ENCODE measurements around the gene RAB8A. TPM values are rescaled to one million over a fixed set of nuclear protein-coding genes. Genes with fewer than 3 reads are reported as not detected.

RAB8A gene
- total and polyA plus RNA-seq, 2 of the 8 experiments (the other 6 are each of a cell fraction or from before 2014, with no cell fraction given), result 65.8 to 97.0 TPM

DNA sequence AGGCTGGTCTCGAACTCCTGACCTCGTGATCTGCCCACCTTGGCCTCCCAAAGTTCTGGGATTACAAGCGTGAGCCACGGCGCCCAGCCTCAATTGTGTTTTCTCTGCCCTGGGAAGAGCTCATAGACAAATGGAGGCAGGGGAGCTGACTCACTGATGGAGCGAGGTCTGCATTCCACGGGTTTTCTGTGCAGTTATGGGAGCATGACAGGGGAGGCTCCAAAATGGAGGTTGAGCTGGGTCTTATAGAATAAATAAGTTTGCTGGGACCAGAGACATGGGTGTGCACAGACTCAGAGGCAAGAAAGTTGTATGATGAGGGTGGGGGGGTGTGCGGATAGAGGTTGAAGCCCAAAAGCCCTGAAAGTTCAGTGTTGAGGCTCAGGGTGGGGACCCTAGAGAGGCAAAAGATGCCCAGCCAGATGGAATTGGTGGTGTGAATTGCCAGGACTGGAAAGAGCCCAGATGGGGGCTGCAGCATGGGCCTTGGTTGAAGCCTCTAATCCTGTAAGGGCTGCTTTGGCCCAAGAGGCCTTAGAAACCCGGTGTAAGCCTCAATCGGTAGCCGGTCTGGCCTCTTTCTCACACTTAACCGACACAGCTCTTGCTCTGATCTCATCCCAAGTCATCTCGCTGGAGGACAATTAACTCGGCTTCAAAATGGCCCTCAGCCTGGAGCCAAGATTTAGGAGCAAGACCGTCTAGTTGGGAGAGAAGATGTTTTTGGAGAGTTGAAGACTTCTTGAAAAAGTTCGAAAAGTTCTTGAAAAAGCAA, 33.5 kb upstream of the RAB8A start:
- Histone ChIP-seq H4K8ac (ENCODE audit: extremely low read depth, insufficient read depth, low read length) (peak overlapping the region; percentile 99), H3K14ac (ENCODE audit: insufficient read length) (no peak overlapping the region), H3K4me2 (ENCODE audit: insufficient read depth in 1 of 2, low read depth in 2 of 2, low read length in 2 of 2) (peak overlapping the region; percentile 76 to 79), H3K4ac (replicated peaks; ENCODE audit: insufficient read length, low read depth, low read length) (peak overlapping the region; percentile 19), H3K56ac (replicated peaks; ENCODE audit: insufficient read length, low read depth, low read length) (no peak overlapping the region), H3K79me1 (ENCODE audit: low read depth, low read length) (peaks cover 10% of the 10 kb centered on the region), H3K27ac (ENCODE audit: low read depth, low read length) (peak overlapping the region; percentile 81), H3K18ac (ENCODE audit: extremely low read depth, low read length) (peak overlapping the region; percentile 4; the same call in 1 of the 2 replicates), H2BK15ac (ENCODE audit: low read length) (no peak overlapping the region), H2BK5ac (ENCODE audit: low read depth, low read length) (peak overlapping the region; percentile 99; the same call in 1 of the 2 replicates), H2AK5ac (ENCODE audit: low read depth, low read length) (peak overlapping the region; percentile 85; the same call in 1 of the 2 replicates), H3K79me2 (ENCODE audit: control insufficient read depth in 1 of 2, insufficient read depth in 2 of 2, low read length in 2 of 2) (peaks cover 20 to 63% of the 10 kb centered on the region in 2 experiments), H3K23ac (ENCODE audit: insufficient read length) (no peak overlapping the region), H2BK20ac (ENCODE audit: low read length) (no peak overlapping the region), H3K4me3 (ENCODE audit: extremely low read depth in 1 of 4, insufficient read depth in 2 of 4, low read depth in 3 of 4, low read length in 4 of 4) (peak overlapping the region; percentile 33 to 99 (median 92); a peak in 7 of 8 replicates), H2BK12ac (ENCODE audit: low read depth, low read length) (peak overlapping the region; percentile 19; the same call in 1 of the 2 replicates), H3K4me1 (replicated peaks in 1 of 4; ENCODE audit: control insufficient read depth in 3 of 4, insufficient read depth in 4 of 4, low read length in 3 of 4) (peaks cover 0 to 8% (median 7%) of the 10 kb centered on the region in 4 experiments; a peak in 5 of 7 replicates), H4K91ac (replicated peaks; ENCODE audit: insufficient read length, low read length) (no peak overlapping the region), H2BK120ac (replicated peaks; ENCODE audit: low read depth, low read length) (no peak overlapping the region), H3K9ac (replicated peaks in 1 of 4; ENCODE audit: extremely low read depth in 1 of 4, low read depth in 3 of 4, low read length in 3 of 4) (peak overlapping the region; percentile 64 to 99 (median 72)), H3K27me3 (replicated peaks in 1 of 4; ENCODE audit: control insufficient read depth in 3 of 4, extremely low read depth in 1 of 4, insufficient read depth in 3 of 4, low read length in 3 of 4) (no peaks in the 10 kb centered on the region), H3K23me2 (ENCODE audit: low read depth, low read length) (no peaks in the 10 kb centered on the region; the same call in 1 of the 2 replicates), H3K36me3 (ENCODE audit: control insufficient read depth in 2 of 4, insufficient read depth in 4 of 4, low read length in 3 of 4) (peaks cover 10 to 20% (median 19%) of the 10 kb centered on the region in 4 experiments; a peak in 6 of 8 replicates), H3K9me3 (ENCODE audit: insufficient read depth in 2 of 2, low read depth in 1 of 2, low read length in 1 of 2) (no peaks in the 10 kb centered on the region), H4K20me1 (replicated peaks in 1 of 2; ENCODE audit: control insufficient read depth in 1 of 2, insufficient read depth in 2 of 2, low read length in 2 of 2) (peaks cover 1 to 4% of the 10 kb centered on the region in 2 experiments), H2AFZ (ENCODE audit: low read length) (no peak overlapping the region), H4K5ac (ENCODE audit: insufficient read length, low read depth, low read length) (no peak overlapping the region)
- CTCF ChIA-PET (ENCODE audit: partially characterized antibody), result interaction anchor here (0.6 to 9.6 kb wide), 6 partner anchors 9 to 589 kb away, joined by 3 to 107 read pairs (median 4); no protein-coding TSS in a partner anchor
- DNase-seq (ENCODE audit: low read depth in 1 of 2, low spot score in 2 of 2) (no peak), FAIRE-seq (no peak)
- 55% methylated on average over 16 of the region's 16 CpGs; no CpG with 5 or more reads in 1 of the 2 experiments for WGBS, 2 experiments (ENCODE audit: extremely low coverage in 1 of 2, insufficient coverage in 1 of 2, insufficient read length in 1 of 2, insufficient replicate concordance in 2 of 2, low coverage in 1 of 2, low lambda C conversion rate in 2 of 2, missing lambda C conversion rate in 1 of 2)
- POLR2A ChIA-PET (ENCODE audit: partially characterized antibody), result interaction anchor here (0.6 to 22.4 kb wide), 18 partner anchors 13 to 895 kb away, joined by 3 to 582 read pairs (median 4); partner anchors contain the start of genes HSH2D and RAB8A
- TF ChIP-seq SP4 (IDR thresholded peaks at IDR 0.05; ENCODE audit: low read length), result no peak
- TF ChIP-seq GTF2F1 (IDR thresholded peaks at IDR 0.05; ENCODE audit: borderline replicate concordance, low read depth, low read length), result no peak
- TF ChIP-seq PHF8 (conservative IDR thresholded peaks at IDR 0.05; ENCODE audit: low read depth, low read length), result no peak
- TF ChIP-seq FOSL1 (IDR thresholded peaks at IDR 0.05; ENCODE audit: insufficient read depth, low read depth, low read length), result no peak
- TF ChIP-seq, protein P1, sequence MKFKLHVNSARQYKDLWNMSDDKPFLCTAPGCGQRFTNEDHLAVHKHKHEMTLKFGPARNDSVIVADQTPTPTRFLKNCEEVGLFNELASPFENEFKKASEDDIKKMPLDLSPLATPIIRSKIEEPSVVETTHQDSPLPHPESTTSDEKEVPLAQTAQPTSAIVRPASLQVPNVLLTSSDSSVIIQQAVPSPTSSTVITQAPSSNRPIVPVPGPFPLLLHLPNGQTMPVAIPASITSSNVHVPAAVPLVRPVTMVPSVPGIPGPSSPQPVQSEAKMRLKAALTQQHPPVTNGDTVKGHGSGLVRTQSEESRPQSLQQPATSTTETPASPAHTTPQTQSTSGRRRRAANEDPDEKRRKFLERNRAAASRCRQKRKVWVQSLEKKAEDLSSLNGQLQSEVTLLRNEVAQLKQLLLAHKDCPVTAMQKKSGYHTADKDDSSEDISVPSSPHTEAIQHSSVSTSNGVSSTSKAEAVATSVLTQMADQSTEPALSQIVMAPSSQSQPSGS (IDR thresholded peaks at IDR 0.05; ENCODE audit: low read length), result peak; percentile 5; the same call in 1 of the 2 replicates
- TF ChIP-seq SP1 (IDR thresholded peaks at IDR 0.05; ENCODE audit: low read depth, low read length), result no peak
- no peak for TF ChIP-seq BCL11A (IDR thresholded peaks at IDR 0.05; ENCODE audit: low read depth in 2 of 2, low read length in 2 of 2)
- peak; percentile 34 to 89; a peak in 2 of 3 replicates for TF ChIP-seq POLR2A (IDR thresholded peaks at IDR 0.05; ENCODE audit: control extremely low read depth in 1 of 2, low read depth in 2 of 2, low read length in 2 of 2)
- no peak for TF ChIP-seq SUZ12 (IDR thresholded peaks at IDR 0.05; ENCODE audit: low read length)
- peak; percentile 33 for TF ChIP-seq TAF7 (optimal IDR thresholded peaks at IDR 0.05; ENCODE audit: borderline replicate concordance, low read depth, low read length)

Data from H1 (cell line).